HTERT RPE-1 (cell line): ENCODE results near the gene TMEM39B.
"Not testable (repeated sequence)": the region's sequence is repeated elsewhere in the genome, so short reads cannot be mapped to it uniquely, and the experiment has no call there.

Experiments
- in situ Hi-C: fragments of 300-500 bp; cut with MboI; formaldehyde crosslinking; loops from 4 replicates; pipeline ENCODE4 v1.14.3; 2020; ENCODE audit warnings: low sequenced_read_pairs

The TMEM39B gene

GRCh38 chr1:32072622-32073298 is at the start of gene TMEM39B:
Gene TMEM39B, plus strand, starts transcription at chr1:32072939. Its CDS starts 109 bp downstream, at chr1:32073048.
- in situ Hi-C loops: no loop called here

GRCh38 chr1:32023351-32023750 is 49.4 kb upstream of the TMEM39B start:
- in situ Hi-C loops: no loop called here

GRCh38 chr1:32025515-32025914 is 47.2 kb upstream of the TMEM39B start:
- in situ Hi-C loops: no loop called here

DNA sequence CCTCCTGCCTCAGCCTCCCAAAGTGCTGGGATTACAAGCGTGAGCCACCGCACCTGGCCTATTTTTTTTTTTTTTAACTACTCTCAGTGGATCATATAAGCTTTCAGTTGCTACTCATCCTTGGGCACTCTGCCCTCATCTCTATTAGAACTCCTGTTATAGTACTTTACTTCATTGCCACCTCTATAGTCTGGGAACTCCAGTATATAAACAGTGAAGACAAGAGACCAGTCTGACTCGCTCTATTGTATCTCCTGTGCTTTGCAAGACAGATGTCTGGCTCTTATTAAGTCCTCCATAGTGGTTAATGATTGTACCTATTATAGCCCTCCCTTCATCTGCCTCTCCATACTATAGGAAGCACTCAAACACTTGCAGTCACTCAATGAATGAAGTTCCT is 44.0 kb upstream of the TMEM39B start:
- in situ Hi-C loops: no loop called here

GRCh38 chr1:32031578-32032274 is 41.0 kb upstream of the TMEM39B start:
- in situ Hi-C loops: no loop called here

DNA sequence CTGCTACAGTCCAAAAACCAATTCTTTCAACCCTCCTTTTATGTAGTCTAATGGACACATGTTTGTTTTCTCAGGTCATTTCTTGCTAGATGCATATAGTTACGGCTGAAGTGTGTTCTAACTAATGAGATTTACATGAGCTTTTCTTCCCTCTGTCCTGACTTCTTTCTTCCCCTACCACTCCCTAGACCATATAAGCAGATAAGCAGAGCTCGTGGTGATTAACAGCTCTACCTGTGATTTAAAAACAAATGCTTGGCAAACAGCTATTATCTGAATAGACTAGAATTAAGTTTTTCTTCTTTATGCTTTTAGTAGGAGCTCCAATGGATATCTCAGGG is 40.5 kb upstream of the TMEM39B start:
- in situ Hi-C loops: no loop called here

DNA sequence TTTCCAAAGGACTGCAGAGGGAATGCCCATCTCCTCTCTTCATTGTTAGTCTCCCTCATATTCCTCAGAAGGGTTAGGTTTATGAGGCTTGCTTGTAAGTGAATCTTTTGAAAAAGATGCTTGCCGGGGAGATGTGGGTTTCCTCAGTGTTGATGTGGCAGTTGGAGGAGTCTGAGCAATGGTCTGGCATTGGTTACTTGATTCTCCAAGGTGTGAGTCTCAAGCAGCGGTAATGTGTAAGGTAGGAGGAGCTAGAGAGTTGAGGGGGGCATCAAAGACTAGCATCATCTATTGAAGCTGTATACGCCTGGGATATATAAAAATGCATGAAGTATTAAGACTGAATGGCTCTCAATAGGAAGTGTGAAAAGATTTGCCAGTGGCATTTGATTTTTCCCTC is 37.6 kb upstream of the TMEM39B start:
- in situ Hi-C loops: no loop called here

- in situ Hi-C loops: no loop called here
Observed at GRCh38 chr1:32040711-32041110, 32.0 kb upstream of the TMEM39B start.

DNA sequence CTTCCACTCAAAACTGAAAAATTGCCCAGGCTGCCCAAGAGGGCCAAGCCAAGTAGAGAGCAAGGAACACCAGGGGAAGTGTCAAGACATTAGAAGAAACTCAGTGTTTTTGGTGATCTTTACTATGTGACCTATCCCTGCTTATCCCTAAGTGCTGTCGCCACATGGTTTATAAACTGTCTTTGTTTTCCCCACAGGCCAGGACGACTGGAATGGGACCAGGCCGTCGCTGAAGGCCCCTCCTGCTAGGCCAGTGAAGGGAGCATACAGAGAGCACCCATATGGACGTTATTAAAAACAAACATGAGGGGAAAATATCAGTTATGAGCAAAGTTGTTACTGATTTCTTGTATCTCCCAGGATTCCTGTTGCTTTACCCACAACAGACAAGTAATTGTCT is 30.4 kb upstream of the TMEM39B start:
- in situ Hi-C loops: no loop called here

- in situ Hi-C loops: no loop called here
Observed at GRCh38 chr1:32044234-32044633, 28.5 kb upstream of the TMEM39B start.

DNA sequence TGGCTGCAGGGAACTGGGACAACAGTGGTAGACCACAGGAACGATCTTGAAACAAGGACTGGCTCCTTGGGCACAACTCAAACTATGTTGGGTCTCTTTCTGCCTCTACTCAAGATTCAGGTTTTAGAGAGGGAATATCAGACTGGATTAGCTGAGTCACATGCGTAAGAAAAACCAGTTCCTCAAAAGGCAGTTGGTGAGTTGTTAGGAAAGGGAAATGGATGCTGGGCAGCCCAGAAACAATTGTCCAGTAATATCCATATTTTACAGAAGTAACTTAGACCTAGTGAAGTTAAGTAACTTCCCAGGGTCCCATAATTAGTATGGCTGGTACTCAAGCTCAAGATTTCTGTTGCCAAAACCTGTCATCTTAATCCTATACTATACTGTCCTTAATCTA is 27.0 kb upstream of the TMEM39B start:
- in situ Hi-C loops: no loop called here

DNA sequence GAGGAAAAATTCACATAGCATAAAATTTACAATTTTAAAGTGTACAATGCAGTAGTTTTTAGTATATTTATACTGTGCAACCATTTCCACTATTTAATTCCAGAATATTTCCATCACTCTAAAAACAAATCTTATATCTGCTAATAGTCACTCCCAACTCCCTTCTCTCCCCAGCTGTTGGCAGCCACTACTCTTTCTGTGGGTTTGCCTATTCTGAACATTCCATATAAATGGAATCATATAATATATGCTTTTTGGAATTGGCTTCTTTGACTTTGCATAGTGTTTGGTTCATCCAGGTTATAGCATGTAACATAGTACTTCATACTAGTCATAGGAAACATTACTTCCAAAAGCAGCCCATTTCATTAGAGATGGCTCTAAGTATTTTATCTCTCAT is 25.0 kb upstream of the TMEM39B start:
- in situ Hi-C loops: no loop called here

- in situ Hi-C loops: no loop called here
Observed at GRCh38 chr1:32048440-32048839, 24.3 kb upstream of the TMEM39B start.

DNA sequence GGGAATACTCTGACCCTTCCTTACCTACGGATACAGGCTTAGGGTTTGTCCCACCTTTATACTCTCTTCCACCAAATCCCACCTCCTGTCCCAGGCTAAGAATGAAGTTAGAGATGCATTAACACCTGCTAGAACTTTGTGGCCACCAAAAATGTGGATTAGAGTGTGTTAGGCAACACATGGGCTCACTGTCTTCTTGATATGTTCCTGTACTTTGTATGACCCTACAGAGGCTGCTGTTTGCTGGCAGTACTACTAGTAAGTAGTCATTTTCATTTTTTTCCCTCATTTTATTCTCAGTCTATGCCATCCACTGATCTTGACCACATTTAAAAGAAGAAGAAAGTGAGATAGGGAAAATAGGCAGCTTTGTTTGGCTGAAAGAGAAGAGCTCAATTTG is 21.0 kb upstream of the TMEM39B start:
- in situ Hi-C loops: no loop called here

DNA sequence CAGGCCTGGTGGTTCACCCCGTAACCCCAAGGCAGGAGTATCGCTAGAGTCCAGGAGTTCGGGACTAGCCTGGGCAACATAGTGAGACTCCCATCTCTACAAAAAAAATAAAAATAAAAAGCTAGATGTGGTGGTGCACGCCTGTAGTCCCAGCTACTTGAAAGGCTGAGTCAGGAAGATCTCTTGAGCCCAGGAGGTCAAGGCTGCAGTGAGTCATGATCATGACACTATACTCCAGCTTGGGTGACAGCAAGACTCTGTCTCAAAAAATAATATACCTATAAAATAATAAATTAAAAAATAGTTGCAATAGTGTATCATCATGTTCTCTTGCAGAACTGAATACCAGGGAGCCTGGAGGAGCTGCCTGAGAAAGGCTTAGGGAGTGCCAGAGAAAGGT is 19.9 kb upstream of the TMEM39B start:
- in situ Hi-C loops: no loop called here

DNA sequence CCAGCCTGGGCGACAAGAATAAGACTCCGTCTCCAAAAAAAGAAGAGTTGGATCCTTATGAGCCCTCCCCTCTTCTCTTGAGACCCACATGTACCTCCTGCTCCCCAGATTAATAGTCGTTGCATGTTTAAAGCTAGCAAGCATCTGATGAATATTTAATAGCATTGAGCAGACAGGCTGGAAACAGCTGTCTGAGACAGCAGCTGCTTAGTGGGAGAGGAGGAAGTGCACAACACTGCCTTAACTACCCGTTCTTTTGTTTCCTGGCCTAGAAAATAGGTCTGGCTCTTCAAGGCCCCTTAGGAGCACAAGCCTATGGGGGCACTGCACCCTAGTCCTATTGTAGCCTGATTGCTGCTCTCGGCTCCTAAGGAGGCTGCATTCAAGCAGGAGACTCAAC is 17.3 kb upstream of the TMEM39B start:
- in situ Hi-C loops: no loop called here

DNA sequence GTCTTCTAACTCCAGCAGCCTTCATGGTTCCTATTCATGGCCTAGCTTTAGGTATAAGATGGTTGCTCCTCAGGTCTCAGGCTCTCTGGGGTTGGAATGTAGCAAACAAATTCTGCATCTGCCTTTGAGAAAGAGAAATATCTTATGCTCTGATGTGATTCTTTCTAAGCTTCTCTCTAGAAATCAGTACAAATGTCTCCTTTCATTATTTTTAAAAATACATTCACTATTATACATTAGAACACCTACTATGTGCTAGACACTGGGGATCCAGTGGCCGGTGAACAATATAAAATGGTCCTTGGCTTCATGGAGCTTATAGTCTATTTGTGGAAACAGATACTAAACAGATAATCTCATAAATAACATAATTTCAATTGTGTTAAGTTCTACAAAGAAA is 16.1 kb upstream of the TMEM39B start:
- in situ Hi-C loops: no loop called here

DNA sequence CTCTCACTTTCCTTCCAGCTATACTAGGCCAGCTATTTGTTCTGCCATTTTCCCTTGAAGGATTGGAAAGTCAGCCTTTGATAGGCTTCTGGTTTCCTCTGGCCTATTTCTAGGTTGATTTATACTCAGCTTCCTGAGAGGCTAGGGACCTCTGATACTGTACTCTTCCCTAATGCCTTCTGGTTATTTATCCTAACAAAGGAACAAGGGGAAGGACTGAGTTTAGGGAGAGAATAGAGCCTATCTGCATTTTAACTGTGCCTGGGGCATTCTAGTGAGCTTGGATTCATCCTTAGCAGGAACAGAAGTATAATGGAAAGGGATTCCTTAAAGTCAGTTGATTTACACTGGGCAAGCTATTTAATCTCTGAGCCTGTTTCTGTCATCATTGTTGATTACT is 11.8 kb upstream of the TMEM39B start:
- in situ Hi-C loops: no loop called here

- in situ Hi-C loops: no loop called here
Observed at GRCh38 chr1:32062867-32063230, 9.9 kb upstream of the TMEM39B start.

- in situ Hi-C loops: no loop called here
Observed at GRCh38 chr1:32063261-32063681, 9.5 kb upstream of the TMEM39B start.

- in situ Hi-C loops: not testable (repeated sequence)
Observed at GRCh38 chr1:32065613-32066488, 6.9 kb upstream of the TMEM39B start.

GRCh38 chr1:32066489-32066873 is 6.3 kb upstream of the TMEM39B start:
- in situ Hi-C loops: no loop called here
